ENCODE measurements around the gene VCX2.
"Not testable (repeated sequence)": the region's sequence is repeated elsewhere in the genome, so short reads cannot be mapped to it uniquely, and the experiment has no call there.

The VCX2 gene

DNA sequence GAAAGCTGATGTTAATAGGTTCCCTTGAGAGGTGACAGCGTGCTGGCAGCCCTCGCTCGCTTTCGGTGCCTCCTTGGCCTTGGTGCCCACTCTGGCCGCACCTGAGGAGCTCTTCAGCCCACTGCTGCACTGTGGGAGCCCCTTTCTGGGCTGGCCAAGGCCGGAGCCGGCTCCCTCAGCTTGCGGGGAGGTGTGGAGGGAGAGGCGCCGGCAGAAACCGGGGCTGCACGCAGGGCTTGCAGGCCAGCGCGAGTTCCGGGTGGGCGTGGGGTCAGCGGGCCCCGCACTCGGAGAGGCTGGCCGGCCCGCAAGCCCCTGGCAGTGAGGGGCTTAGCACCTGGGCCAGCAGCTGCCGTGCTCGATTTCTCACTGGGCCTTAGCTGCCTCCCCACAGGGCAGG lies 49.7 kb downstream of the VCX2 start:
- not testable (repeated sequence) for DNase-seq (ENCODE audit: low spot score)
